Kidney epithelial cell (primary cell): ENCODE measurements around the gene ARPP19. TPM values are rescaled to one million over a fixed set of nuclear protein-coding genes. Genes with fewer than 3 reads are reported as not detected.
A peak's percentile ranks its signal among the peaks of the same experiment; 100 is the strongest.
"Not testable (repeated sequence)": the region's sequence is repeated elsewhere in the genome, so short reads cannot be mapped to it uniquely, and the experiment has no call there.

Experiments
- DNase-seq: peaks from one replicate; pipeline ENCODE4 v3.0.0-alpha.2; 2010; ENCODE audit warnings: low read depth
- H3K27me3 ChIP-seq: 2 replicates; pipeline ENCODE4 v1.6.0; 2011; ENCODE audit warnings: low read length; ENCODE audit not compliant: control insufficient read depth, insufficient read depth
- H3K36me3 ChIP-seq: 2 replicates; pipeline ENCODE4 v1.5.1; 2011; ENCODE audit warnings: low read length; ENCODE audit not compliant: control insufficient read depth, insufficient read depth
- H3K4me3 ChIP-seq: 2 replicates; pipeline ENCODE4 v1.5.1; 2011; ENCODE audit warnings: low read depth, mild to moderate bottlenecking, control low read depth, low read length
- CTCF ChIP-seq: IDR thresholded peaks from 2 replicates; pipeline ENCODE4 v1.5.1; 2011; ENCODE audit warnings: mild to moderate bottlenecking, moderate library complexity, low read length, control low read depth, inconsistent platforms; ENCODE audit not compliant: insufficient read depth, poor library complexity, severe bottlenecking
- total RNA-seq: library from RNA; depleted of rRNA; stranded (reverse); fragments of >200 nt; gene quantifications from 2 replicates; pipeline ENCODE4 v1.2.3, GENCODE V29; 2015

Gene ARPP19
- total RNA-seq, 1 donor from 2014 or later, result 155 TPM

DNA sequence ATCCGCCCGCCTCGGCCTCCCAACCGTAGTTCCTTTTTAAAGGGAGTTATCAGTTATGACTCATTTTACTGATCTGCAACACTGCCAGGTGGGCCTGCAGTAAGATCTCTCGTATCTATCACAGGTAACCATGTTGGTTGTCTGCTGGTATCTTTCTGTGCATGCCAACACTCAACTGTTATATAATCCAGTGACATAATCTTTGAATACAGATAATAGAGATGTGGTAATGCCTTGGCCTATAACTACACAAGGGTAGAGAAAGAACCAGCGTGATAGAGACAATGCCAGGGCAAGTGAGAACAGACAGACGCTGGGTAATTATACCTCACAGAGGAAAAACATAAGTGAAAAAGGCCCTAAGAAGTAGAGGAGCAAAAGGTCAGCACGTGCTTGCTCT is 11.0 kb upstream of the ARPP19 start:
- H3K27me3 ChIP-seq, result no peaks in the 10 kb centered on the region
- TF ChIP-seq CTCF, result no peak
- no peak for DNase-seq
- H3K4me3 ChIP-seq, result no peak overlapping the region
- H3K36me3 ChIP-seq, result no peaks in the 10 kb centered on the region

- H3K4me3 ChIP-seq, result no peak overlapping the region
- no peaks in the 10 kb centered on the region for H3K27me3 ChIP-seq
Measured at GRCh38 chr15:52576692-52577091, 7.9 kb upstream of the ARPP19 start.

GRCh38 chr15:52575573-52575972 is 6.7 kb upstream of the ARPP19 start:
- not testable (repeated sequence) for DNase-seq, H3K4me3 ChIP-seq, H3K36me3 ChIP-seq, H3K27me3 ChIP-seq

More at GRCh38 chr15:52576692-52577091, 7.9 kb upstream of the ARPP19 start:
- H3K36me3 ChIP-seq, result no peaks in the 10 kb centered on the region
- no peak for TF ChIP-seq CTCF
- no peak for DNase-seq

DNA sequence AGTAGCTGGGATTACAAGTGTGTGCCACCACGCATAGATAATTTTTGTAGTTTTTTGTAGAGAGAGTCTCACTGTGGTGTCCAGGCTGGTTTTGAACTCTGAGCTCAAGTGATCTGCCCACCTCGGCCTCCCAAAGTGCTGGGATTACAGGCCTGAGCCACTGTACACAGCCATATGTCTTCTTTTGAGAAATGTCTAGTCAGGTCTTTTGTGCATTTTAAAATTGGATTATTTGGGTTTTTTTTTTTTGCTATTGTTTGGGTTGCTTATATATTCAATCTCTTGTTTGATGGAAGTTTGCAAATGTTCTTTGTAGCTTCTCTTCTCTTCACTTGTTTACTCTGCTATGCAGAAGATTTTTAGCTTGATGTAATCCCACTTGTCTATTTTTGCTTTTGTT is 6.2 kb upstream of the ARPP19 start:
- TF ChIP-seq CTCF, result no peak
- DNase-seq, result no peak
- Histone ChIP-seq H3K36me3 (no peaks in the 10 kb centered on the region), H3K4me3 (no peak overlapping the region), H3K27me3 (no peaks in the 10 kb centered on the region)

DNA sequence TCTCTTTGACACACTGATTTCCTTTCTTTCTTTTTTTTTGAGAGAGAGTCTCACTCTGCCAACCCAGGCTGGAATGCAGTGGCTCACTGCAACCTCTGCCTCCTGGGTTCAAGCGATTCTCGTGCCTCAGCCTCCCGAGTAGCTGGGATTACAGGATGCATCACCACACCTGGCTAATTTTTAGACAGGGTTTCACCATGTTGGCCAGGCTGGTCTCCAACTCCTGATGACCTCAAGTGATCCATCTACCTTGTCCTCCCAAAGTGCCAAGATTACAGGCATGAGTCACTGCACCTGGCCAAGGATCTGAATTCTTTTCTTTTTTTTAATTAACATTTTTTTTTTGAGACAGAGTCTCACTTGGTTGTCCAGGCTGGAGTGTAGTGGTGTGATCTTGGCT is 5.8 kb upstream of the ARPP19 start:
- H3K27me3 ChIP-seq, H3K36me3 ChIP-seq, DNase-seq, H3K4me3 ChIP-seq: not testable (repeated sequence)

GRCh38 chr15:52567871-52568600 is 794 bp downstream of the ARPP19 start:
- no peaks in the 10 kb centered on the region for H3K27me3 ChIP-seq
- H3K36me3 ChIP-seq, result no peaks in the 10 kb centered on the region
- TF ChIP-seq CTCF, result no peak
- H3K4me3 ChIP-seq, result peak overlapping the region; percentile 75
- DNase-seq, result no peak

- peak overlapping the region; percentile 75 for H3K4me3 ChIP-seq
- H3K27me3 ChIP-seq, result no peaks in the 10 kb centered on the region
- DNase-seq, result no peak
- H3K36me3 ChIP-seq, result no peaks in the 10 kb centered on the region
- TF ChIP-seq CTCF, result no peak
Measured at GRCh38 chr15:52566889-52567288, 1.9 kb downstream of the ARPP19 start.

- not testable (repeated sequence) for DNase-seq, H3K27me3 ChIP-seq, H3K36me3 ChIP-seq, H3K4me3 ChIP-seq
Measured at GRCh38 chr15:52565417-52566358, 3.1 kb downstream of the ARPP19 start.
